Measurements from ENCODE around the gene IL1RAP.

IL1RAP gene

GRCh38 chr3:190595179-190595795, 81.4 kb downstream of the IL1RAP start:
- TF ChIP-seq CTCF (conservative IDR thresholded peaks at IDR 0.05; ENCODE audit: low read depth): no peak
- ChIA-PET CTCF (no interaction called here), POLR2A (ENCODE audit: low non-redundant PET) (no interaction called here)
- no peak for DNase-seq (ENCODE audit: low spot score)
- H3K27ac ChIP-seq: no peak overlapping the region

- POLR2A ChIA-PET (ENCODE audit: low non-redundant PET): no interaction called here
- no peak for DNase-seq (ENCODE audit: low spot score)
- no peak overlapping the region for H3K27ac ChIP-seq
- CTCF ChIA-PET: interaction anchor here (0.6 kb wide), 3 partner anchors 24 to 105 kb away, joined by 3 to 4 read pairs (median 3); no protein-coding TSS in a partner anchor
- TF ChIP-seq CTCF (conservative IDR thresholded peaks at IDR 0.05; ENCODE audit: low read depth): no peak
These were observed 81.9 kb downstream of the IL1RAP start for GRCh38 chr3:190595807-190596206.

GRCh38 chr3:190596349-190597285, 82.7 kb downstream of the IL1RAP start:
- POLR2A ChIA-PET (ENCODE audit: low non-redundant PET): no interaction called here
- TF ChIP-seq CTCF (conservative IDR thresholded peaks at IDR 0.05; ENCODE audit: low read depth): no peak
- CTCF ChIA-PET: interaction anchor here (0.6 kb wide), 4 partner anchors 12 to 104 kb away, joined by 3 to 5 read pairs (median 4); no protein-coding TSS in a partner anchor
- no peak overlapping the region for H3K27ac ChIP-seq
- no peak for DNase-seq (ENCODE audit: low spot score)

GRCh38 chr3:190597291-190597690, 83.4 kb downstream of the IL1RAP start:
- H3K27ac ChIP-seq: no peak overlapping the region
- ChIA-PET CTCF (interaction anchor here (0.6 kb wide), 1 partner anchor 12 kb away, joined by 5 read pairs; no protein-coding TSS in a partner anchor), POLR2A (ENCODE audit: low non-redundant PET) (no interaction called here)
- no peak for TF ChIP-seq CTCF (conservative IDR thresholded peaks at IDR 0.05; ENCODE audit: low read depth)
- no peak for DNase-seq (ENCODE audit: low spot score)

- ChIA-PET POLR2A (ENCODE audit: low non-redundant PET) (no interaction called here), CTCF (interaction anchor here (0.6 to 0.7 kb wide), 2 partner anchors 98 to 333 kb away, joined by 3 to 5 read pairs; no protein-coding TSS in a partner anchor)
- no peak overlapping the region for H3K27ac ChIP-seq
- no peak for DNase-seq (ENCODE audit: low spot score)
- TF ChIP-seq CTCF (conservative IDR thresholded peaks at IDR 0.05; ENCODE audit: low read depth): no peak
These were observed 87.7 kb downstream of the IL1RAP start for GRCh38 chr3:190601622-190602021.

- TF ChIP-seq CTCF (conservative IDR thresholded peaks at IDR 0.05; ENCODE audit: low read depth): no peak
- H3K27ac ChIP-seq: no peak overlapping the region
- ChIA-PET POLR2A (ENCODE audit: low non-redundant PET) (no interaction called here), CTCF (no interaction called here)
- no peak for DNase-seq (ENCODE audit: low spot score)
These were observed 91.5 kb downstream of the IL1RAP start for GRCh38 chr3:190605385-190605784.
